Ectodermal cell (in vitro differentiated cells): ENCODE data around the gene CCDC97.

Experiments used
- H3K27ac ChIP-seq: 2 replicates; pipeline ENCODE4 v1.7.0; 2013; ENCODE audit warnings: mild to moderate bottlenecking, low read depth, low read length; ENCODE audit not compliant: insufficient read depth, poor library complexity, severe bottlenecking
- H3K27me3 ChIP-seq: 2 replicates; pipeline ENCODE4 v1.7.0; 2013; ENCODE audit warnings: mild to moderate bottlenecking, low read length; ENCODE audit not compliant: insufficient read depth, control insufficient read depth, poor library complexity, severe bottlenecking
- H3K36me3 ChIP-seq: one replicate; pipeline ENCODE4 v1.7.0; 2013; ENCODE audit warnings: low read length; ENCODE audit not compliant: control insufficient read depth, insufficient read depth
- H3K4me1 ChIP-seq: one replicate; pipeline ENCODE4 v1.7.0; 2013; ENCODE audit warnings: low read length; ENCODE audit not compliant: control insufficient read depth, insufficient read depth
- H3K4me3 ChIP-seq: 2 replicates; pipeline ENCODE4 v1.7.0; 2013; ENCODE audit warnings: low read depth, low read length, control low read depth; ENCODE audit not compliant: insufficient read depth
- H3K9me3 ChIP-seq: 2 replicates; pipeline ENCODE4 v1.7.0; 2013; ENCODE audit warnings: mild to moderate bottlenecking, low read length, moderate library complexity; ENCODE audit not compliant: control insufficient read depth
- WGBS, 2 experiments: methylation state at CpG; one replicate each; pipeline ENCODE4 v1.1.7; 2013; ENCODE audit warnings: missing lambda C conversion rate in 2 of 2; 5-methylcytosine and 5-hydroxymethylcytosine counted together

Gene CCDC97

DNA sequence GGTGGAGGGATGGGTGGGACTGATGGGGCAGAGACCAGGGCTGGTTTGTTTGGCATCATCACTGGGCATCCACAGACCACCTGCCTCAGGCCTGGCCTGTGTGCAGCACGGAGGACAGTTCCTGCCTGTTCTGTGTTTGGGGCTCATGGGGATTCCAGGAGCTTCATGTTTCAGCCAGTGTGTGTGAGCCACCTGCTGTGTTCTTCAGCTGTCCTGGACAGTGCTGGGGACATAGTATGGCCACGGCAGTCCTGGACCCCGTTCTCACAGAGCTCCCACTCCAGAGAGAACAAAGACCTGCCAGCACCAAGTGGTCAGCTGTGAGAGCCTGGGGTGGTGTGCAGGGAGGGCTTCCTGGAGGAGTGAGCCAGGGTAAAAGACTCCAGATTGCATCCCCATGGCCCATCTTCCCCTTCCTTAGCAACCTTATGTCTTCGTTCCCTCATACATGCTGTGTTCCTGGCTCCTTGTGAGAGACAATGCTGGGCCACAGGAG is 2.0 kb upstream of the CCDC97 start:
- 82% methylated on average over 4 of the region's 4 CpGs for WGBS, 2 experiments
- Histone ChIP-seq H3K4me1 (peaks cover 15% of the 10 kb centered on the region), H3K27me3 (no peaks in the 10 kb centered on the region), H3K9me3 (no peaks in the 10 kb centered on the region), H3K4me3 (no peak overlapping the region), H3K27ac (peak overlapping the region; percentile 90), H3K36me3 (peaks cover 28% of the 10 kb centered on the region)

DNA sequence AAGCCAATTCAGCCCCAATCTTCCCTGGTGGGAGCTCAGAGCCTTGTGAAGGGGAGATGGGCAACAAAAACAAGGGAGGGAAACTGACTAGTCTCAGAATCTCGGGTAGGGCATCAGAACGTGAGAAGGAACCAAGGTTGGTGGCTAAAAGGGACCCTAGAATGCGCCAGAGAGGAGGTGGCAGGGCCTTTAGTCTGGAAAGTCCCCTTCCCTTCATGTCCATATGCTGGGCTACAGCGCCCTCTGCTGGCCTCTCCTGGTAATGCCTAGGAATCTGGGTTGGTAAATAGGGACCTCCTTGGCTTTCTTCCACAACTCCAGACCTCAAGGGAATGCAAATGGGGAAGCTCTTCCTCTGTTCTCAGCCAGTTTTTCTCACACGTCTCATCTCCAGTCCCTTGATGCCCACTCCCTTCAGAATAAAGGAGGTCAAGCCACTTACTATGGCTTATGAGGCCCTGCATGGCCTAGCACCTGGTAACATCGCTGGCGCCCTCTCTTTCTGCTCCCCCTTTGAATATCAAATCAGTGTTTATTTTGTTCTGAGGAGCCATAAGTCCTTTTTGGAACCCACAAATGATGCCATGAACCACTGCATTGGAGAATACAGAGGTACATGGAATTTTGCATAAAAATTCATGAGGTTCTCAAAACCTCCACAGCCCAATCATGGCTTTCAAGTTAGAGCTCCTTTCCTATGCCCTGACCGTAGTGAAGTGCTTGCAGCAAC is 1.4 kb upstream of the CCDC97 start:
- Histone ChIP-seq H3K27ac (peak overlapping the region; percentile 90), H3K27me3 (no peaks in the 10 kb centered on the region), H3K4me3 (no peak overlapping the region), H3K36me3 (peaks cover 31% of the 10 kb centered on the region), H3K4me1 (peaks cover 15% of the 10 kb centered on the region), H3K9me3 (no peaks in the 10 kb centered on the region)
- WGBS, 2 experiments, result 38 to 40% methylated on average over 8 of the region's 8 CpGs

DNA sequence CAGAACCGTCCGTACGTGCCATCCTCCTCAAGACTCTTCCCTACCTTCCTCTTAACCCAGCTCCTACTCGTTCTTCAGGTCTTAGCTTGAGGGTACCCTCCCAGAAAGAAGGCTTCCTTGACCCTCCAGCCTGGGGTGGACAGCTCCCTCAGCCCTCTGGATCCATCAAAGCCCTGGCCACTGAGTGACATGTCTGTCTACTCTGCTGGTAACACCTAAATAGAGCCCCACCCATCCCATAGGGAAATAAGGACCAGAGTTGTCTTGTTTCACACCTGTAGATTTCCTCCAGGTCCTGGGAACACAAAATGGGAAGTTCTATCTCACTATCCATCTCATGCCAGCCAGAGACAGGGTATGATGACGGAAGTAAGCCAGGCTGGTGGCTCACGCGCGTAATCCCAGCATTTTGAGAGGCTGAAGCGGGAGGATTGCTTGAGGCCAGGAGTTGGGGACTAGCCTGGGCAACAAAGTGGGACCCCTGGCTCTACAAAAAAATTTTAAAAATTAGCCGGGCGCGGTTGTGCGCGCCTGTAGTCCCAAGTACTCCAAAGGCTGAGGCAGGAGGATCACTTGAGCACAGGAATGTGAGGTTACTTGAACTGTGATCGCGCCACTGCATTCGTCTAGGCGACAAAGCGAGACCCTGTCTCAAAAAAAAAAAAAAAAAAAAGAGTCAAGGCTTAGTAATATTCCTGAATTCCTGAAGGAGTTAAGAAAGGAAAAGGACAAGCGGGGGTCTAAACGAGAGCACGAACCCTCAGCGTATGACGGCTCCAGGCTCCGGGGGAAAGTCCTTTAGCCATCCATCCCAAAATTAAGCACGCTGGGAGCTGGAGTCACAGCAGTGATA is 566 bp upstream of the CCDC97 start:
- no peaks in the 10 kb centered on the region for H3K27me3 ChIP-seq
- 54 to 56% methylated on average over 26 of the region's 26 CpGs for WGBS, 2 experiments
- peaks cover 26% of the 10 kb centered on the region for H3K36me3 ChIP-seq
- peaks cover 15% of the 10 kb centered on the region for H3K4me1 ChIP-seq
- no peaks in the 10 kb centered on the region for H3K9me3 ChIP-seq
- peak overlapping the region; percentile 81 for H3K4me3 ChIP-seq
- H3K27ac ChIP-seq, result peak overlapping the region; percentile 32

DNA sequence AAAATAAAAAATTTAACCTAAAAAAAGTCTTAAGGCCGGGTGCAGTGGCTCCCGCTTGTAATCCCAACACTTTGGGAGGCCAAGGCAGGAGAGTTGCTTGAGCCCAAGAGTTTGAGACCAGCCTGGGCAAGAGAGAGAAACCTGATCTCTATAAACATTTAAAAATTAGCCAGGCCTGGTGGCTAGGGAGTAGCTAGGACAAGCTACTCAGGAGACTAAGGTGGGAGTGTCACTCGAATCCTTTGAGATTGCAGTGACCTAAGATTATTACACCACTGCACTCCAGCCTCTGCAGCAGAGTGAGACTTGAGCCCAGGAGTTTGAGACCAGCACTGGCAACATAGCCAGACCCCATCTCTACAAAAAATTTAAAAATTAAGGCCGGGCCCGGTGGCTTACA is 1.1 kb downstream of the CCDC97 start:
- H3K9me3 ChIP-seq, result no peaks in the 10 kb centered on the region
- H3K27ac ChIP-seq, result no peak overlapping the region
- peaks cover 15% of the 10 kb centered on the region for H3K4me1 ChIP-seq
- no peaks in the 10 kb centered on the region for H3K27me3 ChIP-seq
- peaks cover 16% of the 10 kb centered on the region for H3K36me3 ChIP-seq
- 82 to 83% methylated on average over 5 of the region's 5 CpGs for WGBS, 2 experiments
- H3K4me3 ChIP-seq, result peak overlapping the region; percentile 81

DNA sequence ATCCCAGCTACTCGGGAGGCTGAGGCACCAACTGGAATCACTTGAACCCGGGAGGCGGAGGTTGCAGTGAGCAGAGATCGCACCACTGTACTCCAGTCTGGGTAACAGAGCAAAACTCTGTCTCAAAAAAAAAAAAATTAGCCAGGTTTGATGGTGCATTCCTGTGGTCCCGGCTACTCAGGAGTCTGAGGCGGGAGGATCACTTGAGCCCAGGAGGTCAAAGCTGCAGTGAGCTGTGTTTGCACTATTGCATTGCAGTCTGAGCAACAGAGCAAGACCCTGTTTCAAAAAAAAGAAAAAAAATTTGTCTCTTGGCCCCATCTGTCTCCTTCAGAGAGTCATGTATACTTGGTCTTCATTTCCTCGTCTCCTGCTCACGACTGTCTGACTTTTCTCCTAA is 1.6 kb downstream of the CCDC97 start:
- Histone ChIP-seq H3K27me3 (no peaks in the 10 kb centered on the region), H3K4me1 (peaks cover 15% of the 10 kb centered on the region), H3K36me3 (peaks cover 16% of the 10 kb centered on the region), H3K9me3 (no peaks in the 10 kb centered on the region), H3K27ac (no peak overlapping the region), H3K4me3 (no peak overlapping the region)
- WGBS, 2 experiments, result 94% methylated on average over 8 of the region's 8 CpGs

DNA sequence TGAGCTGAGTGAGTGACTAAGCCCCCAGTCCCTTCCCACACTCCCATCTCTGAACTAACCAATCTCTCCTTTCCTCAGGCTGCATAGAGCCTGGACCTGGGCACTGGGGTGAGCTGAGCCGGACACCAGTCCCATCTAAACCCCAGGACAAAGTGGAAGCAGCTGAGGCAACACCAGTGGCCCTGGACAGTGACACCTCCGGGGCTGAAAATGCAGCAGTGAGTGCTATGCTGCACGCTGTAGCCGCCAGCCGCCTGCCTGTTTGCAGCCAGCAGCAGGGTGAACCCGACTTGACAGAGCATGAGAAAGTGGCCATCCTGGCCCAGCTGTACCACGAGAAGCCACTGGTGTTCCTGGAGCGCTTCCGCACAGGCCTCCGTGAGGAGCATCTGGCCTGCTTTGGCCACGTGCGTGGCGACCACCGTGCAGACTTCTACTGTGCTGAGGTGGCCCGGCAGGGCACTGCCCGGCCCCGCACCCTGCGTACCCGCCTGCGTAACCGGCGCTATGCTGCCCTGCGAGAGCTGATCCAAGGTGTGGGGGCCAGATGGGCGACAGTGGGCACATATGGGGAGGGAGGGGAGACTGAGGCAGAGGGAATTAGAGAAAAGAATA is 6.4 kb downstream of the CCDC97 start:
- no peaks in the 10 kb centered on the region for H3K4me1 ChIP-seq
- H3K9me3 ChIP-seq, result no peaks in the 10 kb centered on the region
- H3K4me3 ChIP-seq, result no peak overlapping the region
- WGBS, 2 experiments, result 95 to 97% methylated on average over 24 of the region's 24 CpGs
- no peaks in the 10 kb centered on the region for H3K27me3 ChIP-seq
- H3K36me3 ChIP-seq, result peaks cover 49% of the 10 kb centered on the region
- no peak overlapping the region for H3K27ac ChIP-seq

DNA sequence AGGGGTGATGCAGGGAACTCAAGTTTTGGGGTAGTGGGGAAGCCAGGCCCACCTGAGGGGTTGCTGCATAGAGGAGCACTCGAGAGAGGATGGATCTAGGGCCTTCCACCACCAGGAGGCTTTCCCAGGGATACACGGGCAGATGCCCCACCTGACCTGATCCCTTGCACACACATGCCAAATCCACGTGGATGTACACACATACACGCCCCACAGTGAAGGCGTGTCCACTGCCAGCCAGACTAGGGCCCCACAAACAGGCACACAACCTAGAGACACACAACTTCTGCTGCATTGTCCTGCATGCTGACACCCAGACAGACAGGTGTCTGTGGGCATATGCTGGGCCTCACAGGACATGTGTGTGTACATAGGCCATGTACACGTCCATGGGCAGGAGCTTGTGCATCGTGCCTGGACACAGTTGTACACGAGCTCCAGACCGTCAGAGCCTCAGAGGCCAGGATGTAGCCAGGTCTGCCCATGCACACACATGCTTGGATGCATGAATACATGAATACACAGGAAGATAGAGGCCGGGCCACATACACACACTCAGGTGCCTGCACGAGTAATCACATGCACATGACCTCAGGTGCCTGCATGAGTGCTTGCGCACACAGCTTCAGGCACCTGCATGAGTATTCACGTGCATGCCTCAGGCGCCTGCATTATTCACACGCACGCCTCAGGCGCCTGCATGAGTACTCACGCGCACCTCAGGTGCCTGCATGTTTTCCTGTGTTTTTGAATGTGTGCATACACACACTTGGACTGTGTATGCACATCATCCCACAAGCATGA is 8.9 kb downstream of the CCDC97 start:
- Histone ChIP-seq H3K36me3 (peaks cover 41% of the 10 kb centered on the region), H3K4me1 (peaks cover 11% of the 10 kb centered on the region), H3K9me3 (no peaks in the 10 kb centered on the region), H3K27ac (no peak overlapping the region), H3K27me3 (no peaks in the 10 kb centered on the region), H3K4me3 (no peak overlapping the region)
- 94 to 95% methylated on average over 19 of the region's 19 CpGs for WGBS, 2 experiments

DNA sequence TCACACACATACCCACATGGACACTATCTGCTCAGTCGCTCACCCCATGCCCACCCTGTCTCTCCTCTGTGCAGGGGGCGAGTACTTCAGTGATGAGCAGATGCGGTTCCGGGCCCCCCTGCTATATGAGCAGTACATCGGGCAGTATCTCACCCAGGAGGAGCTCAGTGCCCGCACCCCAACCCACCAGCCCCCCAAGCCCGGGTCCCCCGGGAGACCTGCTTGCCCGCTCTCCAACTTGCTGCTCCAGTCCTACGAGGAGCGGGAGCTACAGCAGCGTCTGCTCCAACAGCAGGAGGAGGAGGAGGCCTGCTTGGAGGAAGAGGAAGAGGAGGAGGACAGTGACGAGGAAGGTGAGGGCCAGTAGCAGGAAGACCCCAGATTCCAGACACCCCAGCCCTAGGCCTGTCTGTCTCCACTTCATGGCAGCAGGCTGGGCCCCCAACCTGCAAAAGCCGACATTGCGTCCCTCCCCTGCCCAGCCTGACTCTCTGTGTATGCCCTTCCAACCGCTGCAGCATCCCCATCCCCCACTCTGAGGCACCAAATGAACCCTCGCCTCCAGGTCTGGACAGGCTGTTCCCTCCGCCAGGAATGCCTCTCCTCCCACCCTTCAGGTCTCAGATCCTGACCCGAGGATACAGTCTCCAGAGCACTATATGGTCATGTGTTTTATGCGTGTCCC is 9.7 kb downstream of the CCDC97 start:
- no peak overlapping the region for H3K4me3 ChIP-seq
- H3K36me3 ChIP-seq, result peaks cover 41% of the 10 kb centered on the region
- no peaks in the 10 kb centered on the region for H3K27me3 ChIP-seq
- 91 to 92% methylated on average over 20 of the region's 20 CpGs for WGBS, 2 experiments
- peaks cover 18% of the 10 kb centered on the region for H3K4me1 ChIP-seq
- no peak overlapping the region for H3K27ac ChIP-seq
- H3K9me3 ChIP-seq, result no peaks in the 10 kb centered on the region

DNA sequence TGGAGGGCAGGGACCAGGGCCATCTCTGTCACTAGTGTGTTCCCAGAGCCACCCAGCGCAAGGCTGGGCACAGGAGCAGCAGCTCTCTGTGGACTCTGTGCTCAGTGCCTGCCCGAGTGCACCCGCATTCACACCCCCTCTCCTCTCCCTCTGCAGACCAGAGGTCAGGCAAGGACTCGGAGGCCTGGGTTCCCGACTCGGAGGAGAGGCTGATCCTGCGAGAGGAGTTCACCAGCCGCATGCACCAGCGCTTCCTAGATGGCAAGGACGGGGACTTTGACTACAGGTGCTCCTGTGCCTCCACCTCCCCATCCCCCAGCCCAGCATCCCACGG is 10.2 kb downstream of the CCDC97 start:
- Histone ChIP-seq H3K27ac (no peak overlapping the region), H3K36me3 (peaks cover 41% of the 10 kb centered on the region), H3K9me3 (no peaks in the 10 kb centered on the region), H3K4me1 (peaks cover 20% of the 10 kb centered on the region), H3K4me3 (no peak overlapping the region), H3K27me3 (no peaks in the 10 kb centered on the region)
- WGBS, 2 experiments, result 92 to 93% methylated on average over 11 of the region's 11 CpGs
